Neural crest cell (in vitro differentiated cells): Measurements from ENCODE around the gene TMSB10. TPM values are rescaled to one million over a fixed set of nuclear protein-coding genes. Genes with fewer than 3 reads are reported as not detected.
A peak's percentile ranks its signal among the peaks of the same experiment; 100 is the strongest.

ENCODE experiments used
- DNase-seq: peaks from one replicate; pipeline ENCODE4 v3.0.0; 2021; ENCODE audit warnings: low read depth, mixed read lengths, low spot score
- H3K27ac Mint-ChIP-seq: one replicate; pipeline ENCODE4 v1.8.0; 2021; ENCODE audit warnings: mild to moderate bottlenecking, mixed read lengths; ENCODE audit not compliant: unreplicated experiment
- H3K27me3 Mint-ChIP-seq: 2 replicates; pipeline ENCODE4 v1.8.0; 2021; ENCODE audit warnings: low read depth, mild to moderate bottlenecking, mixed read lengths
- H3K36me3 Mint-ChIP-seq: 2 replicates; pipeline ENCODE4 v1.8.0; 2021; ENCODE audit warnings: low read depth, mild to moderate bottlenecking, mixed read lengths
- H3K4me1 Mint-ChIP-seq: 2 replicates; pipeline ENCODE4 v1.8.0; 2021; ENCODE audit warnings: mixed read lengths
- H3K4me3 Mint-ChIP-seq: one replicate; pipeline ENCODE4 v1.8.0; 2021; ENCODE audit warnings: mild to moderate bottlenecking, mixed read lengths
- H3K9me3 Mint-ChIP-seq: 2 replicates; pipeline ENCODE4 v1.8.0; 2021; ENCODE audit warnings: mixed read lengths
- CTCF ChIP-seq: fragments of 200-600 bp; sonication (generic); conservative IDR thresholded peaks from 2 replicates; pipeline ENCODE4 v1.5.0; 2021; ENCODE audit warnings: antibody characterized with exemption, mild to moderate bottlenecking
- total RNA-seq: library from RNA; stranded (reverse); gene quantifications from 2 replicates; pipeline ENCODE4 v1.2.1, GENCODE V29; 2021

The TMSB10 gene
- total RNA-seq, 1 donor from 2014 or later, result 1,431 TPM

DNA sequence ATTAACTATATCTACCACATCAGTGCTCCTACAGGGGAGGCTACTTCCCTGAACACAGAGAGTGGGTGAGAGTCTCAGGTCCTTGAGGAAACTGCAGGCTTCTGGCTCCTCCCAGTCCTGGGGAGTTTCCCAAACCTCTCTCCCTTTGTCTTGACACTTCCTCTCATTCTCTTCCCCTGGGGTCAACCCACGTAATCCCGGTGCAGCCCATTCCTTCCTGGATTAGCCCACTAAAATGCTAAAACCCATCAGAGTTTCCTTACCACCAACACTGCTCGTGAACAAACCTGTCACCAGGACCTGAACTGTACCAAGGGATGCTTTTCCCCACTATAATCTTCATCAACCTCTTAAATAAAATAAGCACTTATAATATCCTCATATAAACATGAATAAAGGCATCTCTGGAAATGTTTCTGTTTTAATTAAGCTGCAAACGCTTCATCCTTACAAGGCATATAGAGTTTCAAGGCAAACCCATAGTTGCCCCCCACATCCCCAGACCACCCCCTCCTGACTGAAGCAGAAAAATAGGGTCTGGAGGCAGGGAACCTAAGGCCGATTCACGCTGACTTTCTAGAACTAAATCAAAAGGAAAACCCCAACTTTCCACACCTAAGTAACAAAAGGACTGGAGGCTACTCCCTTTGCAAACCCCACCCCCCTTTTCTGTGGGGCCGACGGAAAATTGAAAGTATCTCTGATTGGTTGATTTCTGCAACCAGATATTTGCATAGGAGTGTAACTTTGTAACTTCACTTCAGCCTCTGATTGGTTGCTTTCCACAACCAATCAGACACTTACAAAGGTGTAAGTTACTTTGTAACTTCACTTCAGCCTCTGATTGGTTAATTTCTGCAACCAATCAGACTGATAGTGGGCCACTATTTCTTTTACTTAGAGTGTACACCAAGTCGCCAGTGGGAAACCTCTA is 19.0 kb downstream of the TMSB10 start:
- H3K36me3 Mint-ChIP-seq, result no peaks in the 10 kb centered on the region
- peak overlapping the region; percentile 31 for H3K4me3 Mint-ChIP-seq
- H3K4me1 Mint-ChIP-seq, result peaks cover 30% of the 10 kb centered on the region
- no peak for DNase-seq
- H3K27me3 Mint-ChIP-seq, result peaks cover 8% of the 10 kb centered on the region
- TF ChIP-seq CTCF, result no peak
- H3K27ac Mint-ChIP-seq, result no peak overlapping the region
- no peaks in the 10 kb centered on the region for H3K9me3 Mint-ChIP-seq

- Mint-ChIP-seq H3K9me3 (no peaks in the 10 kb centered on the region), H3K4me3 (no peak overlapping the region), H3K27me3 (peaks cover 8% of the 10 kb centered on the region), H3K36me3 (no peaks in the 10 kb centered on the region), H3K27ac (no peak overlapping the region), H3K4me1 (peaks cover 21% of the 10 kb centered on the region)
- no peak for DNase-seq
- TF ChIP-seq CTCF, result no peak
Observed at GRCh38 chr2:84925336-84925723, 19.9 kb downstream of the TMSB10 start.

GRCh38 chr2:84925724-84926376 is 20.4 kb downstream of the TMSB10 start:
- Mint-ChIP-seq H3K4me3 (peak overlapping the region; percentile 84), H3K27ac (no peak overlapping the region), H3K36me3 (no peaks in the 10 kb centered on the region), H3K9me3 (no peaks in the 10 kb centered on the region), H3K27me3 (peaks cover 8% of the 10 kb centered on the region), H3K4me1 (peaks cover 19% of the 10 kb centered on the region)
- DNase-seq, result peak; percentile 99
- peak; percentile 99 for TF ChIP-seq CTCF

- peak overlapping the region; percentile 77 for H3K4me3 Mint-ChIP-seq
- H3K27me3 Mint-ChIP-seq, result peaks cover 8% of the 10 kb centered on the region
- no peaks in the 10 kb centered on the region for H3K36me3 Mint-ChIP-seq
- no peak for DNase-seq
- H3K9me3 Mint-ChIP-seq, result no peaks in the 10 kb centered on the region
- peaks cover 19% of the 10 kb centered on the region for H3K4me1 Mint-ChIP-seq
- peak; percentile 32 for TF ChIP-seq CTCF
- H3K27ac Mint-ChIP-seq, result no peak overlapping the region
Observed at GRCh38 chr2:84927275-84927627, 21.8 kb downstream of the TMSB10 start.

GRCh38 chr2:84931384-84931821 is 25.9 kb downstream of the TMSB10 start:
- H3K27me3 Mint-ChIP-seq, result peaks cover 3% of the 10 kb centered on the region
- peaks cover 10% of the 10 kb centered on the region for H3K4me1 Mint-ChIP-seq
- no peaks in the 10 kb centered on the region for H3K36me3 Mint-ChIP-seq
- DNase-seq, result no peak
- H3K4me3 Mint-ChIP-seq, result no peak overlapping the region
- no peak overlapping the region for H3K27ac Mint-ChIP-seq
- TF ChIP-seq CTCF, result no peak
- no peaks in the 10 kb centered on the region for H3K9me3 Mint-ChIP-seq
